SK-N-SH (cell line): ENCODE data around the gene VTN.

Experiments
- CTCF ChIP-seq: fragments of 200-600 bp; sonication (generic); IDR thresholded peaks from 2 replicates; pipeline ENCODE4 v1.6.1; 2017; ENCODE audit warnings: antibody characterized with exemption, mild to moderate bottlenecking, moderate library complexity
- ELF1 ChIP-seq: IDR thresholded peaks from 2 replicates; pipeline ENCODE4 v1.4.0; 2012
- FOXM1 ChIP-seq: IDR thresholded peaks from 2 replicates; pipeline ENCODE4 v1.4.0; 2012; ENCODE audit warnings: low read depth, mild to moderate bottlenecking
- JUND ChIP-seq: IDR thresholded peaks from 2 replicates; pipeline ENCODE4 v1.4.0; 2012
- RAD21 ChIP-seq: IDR thresholded peaks from 2 replicates; pipeline ENCODE4 v1.6.1; 2012; ENCODE audit warnings: mild to moderate bottlenecking, low read length
- REST ChIP-seq: IDR thresholded peaks from 2 replicates; pipeline ENCODE4 v1.6.1; 2012; ENCODE audit warnings: mild to moderate bottlenecking, low read depth, low read length, moderate library complexity
- TAF1 ChIP-seq: IDR thresholded peaks from 2 replicates; pipeline ENCODE4 v1.6.1; 2012; ENCODE audit warnings: low read depth, mild to moderate bottlenecking, low read length, moderate library complexity, borderline replicate concordance
- YY1 ChIP-seq: IDR thresholded peaks from 2 replicates; pipeline ENCODE4 v1.4.0; 2012; ENCODE audit warnings: low read depth, mild to moderate bottlenecking
- TF ChIP-seq, protein P1 (sequence below): fragments of 150-350 bp; IDR thresholded peaks from 2 replicates; pipeline ENCODE4 v1.6.1; 2016; ENCODE audit warnings: mild to moderate bottlenecking, low read depth, low read length
- TF ChIP-seq, protein P2 (sequence below): IDR thresholded peaks from 2 replicates; pipeline ENCODE4 v1.4.0; 2012; ENCODE audit warnings: low read depth, borderline replicate concordance
- TF ChIP-seq, protein P3 (sequence below): IDR thresholded peaks from 2 replicates; pipeline ENCODE4 v1.4.0; 2012; ENCODE audit warnings: low read depth, borderline replicate concordance

GRCh38 chr17:28402224-28402630, 32.1 kb upstream of the VTN start:
- TF ChIP-seq, protein P1, sequence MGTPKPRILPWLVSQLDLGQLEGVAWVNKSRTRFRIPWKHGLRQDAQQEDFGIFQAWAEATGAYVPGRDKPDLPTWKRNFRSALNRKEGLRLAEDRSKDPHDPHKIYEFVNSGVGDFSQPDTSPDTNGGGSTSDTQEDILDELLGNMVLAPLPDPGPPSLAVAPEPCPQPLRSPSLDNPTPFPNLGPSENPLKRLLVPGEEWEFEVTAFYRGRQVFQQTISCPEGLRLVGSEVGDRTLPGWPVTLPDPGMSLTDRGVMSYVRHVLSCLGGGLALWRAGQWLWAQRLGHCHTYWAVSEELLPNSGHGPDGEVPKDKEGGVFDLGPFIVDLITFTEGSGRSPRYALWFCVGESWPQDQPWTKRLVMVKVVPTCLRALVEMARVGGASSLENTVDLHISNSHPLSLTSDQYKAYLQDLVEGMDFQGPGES, result no peak
- TF ChIP-seq, protein P2, sequence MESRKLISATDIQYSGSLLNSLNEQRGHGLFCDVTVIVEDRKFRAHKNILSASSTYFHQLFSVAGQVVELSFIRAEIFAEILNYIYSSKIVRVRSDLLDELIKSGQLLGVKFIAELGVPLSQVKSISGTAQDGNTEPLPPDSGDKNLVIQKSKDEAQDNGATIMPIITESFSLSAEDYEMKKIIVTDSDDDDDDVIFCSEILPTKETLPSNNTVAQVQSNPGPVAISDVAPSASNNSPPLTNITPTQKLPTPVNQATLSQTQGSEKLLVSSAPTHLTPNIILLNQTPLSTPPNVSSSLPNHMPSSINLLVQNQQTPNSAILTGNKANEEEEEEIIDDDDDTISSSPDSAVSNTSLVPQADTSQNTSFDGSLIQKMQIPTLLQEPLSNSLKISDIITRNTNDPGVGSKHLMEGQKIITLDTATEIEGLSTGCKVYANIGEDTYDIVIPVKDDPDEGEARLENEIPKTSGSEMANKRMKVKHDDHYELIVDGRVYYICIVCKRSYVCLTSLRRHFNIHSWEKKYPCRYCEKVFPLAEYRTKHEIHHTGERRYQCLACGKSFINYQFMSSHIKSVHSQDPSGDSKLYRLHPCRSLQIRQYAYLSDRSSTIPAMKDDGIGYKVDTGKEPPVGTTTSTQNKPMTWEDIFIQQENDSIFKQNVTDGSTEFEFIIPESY, result no peak
- no peak for TF ChIP-seq ELF1
- no peak for TF ChIP-seq CTCF
- TF ChIP-seq YY1, result no peak
- TF ChIP-seq, protein P3, sequence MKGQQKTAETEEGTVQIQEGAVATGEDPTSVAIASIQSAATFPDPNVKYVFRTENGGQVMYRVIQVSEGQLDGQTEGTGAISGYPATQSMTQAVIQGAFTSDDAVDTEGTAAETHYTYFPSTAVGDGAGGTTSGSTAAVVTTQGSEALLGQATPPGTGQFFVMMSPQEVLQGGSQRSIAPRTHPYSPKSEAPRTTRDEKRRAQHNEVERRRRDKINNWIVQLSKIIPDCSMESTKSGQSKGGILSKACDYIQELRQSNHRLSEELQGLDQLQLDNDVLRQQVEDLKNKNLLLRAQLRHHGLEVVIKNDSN, result no peak
- no peak for TF ChIP-seq JUND
- TF ChIP-seq FOXM1, result no peak
- TF ChIP-seq RAD21, result no peak
- TF ChIP-seq TAF1, result no peak
- TF ChIP-seq REST, result no peak
